PC-3 (cell line): ENCODE data around the gene HIPK2. TPM values are rescaled to one million over a fixed set of nuclear protein-coding genes. Genes with fewer than 3 reads are reported as not detected.

ENCODE experiments used
- ATAC-seq: fragments of 200-7000 bp; cut with Tn5 transposase; 2 replicates; pipeline ENCODE4 v1.9.1; 2020; ENCODE audit warnings: mild to moderate bottlenecking, moderate library complexity
- BruUV-seq: library from RNA; stranded (reverse); fragments of 400-500 nt; replicated peaks from 2 replicates; lab custom pipeline; 2021; lab: Mats Ljungman, UMichigan
- CTCF ChIA-PET: fragments of 300-600 bp; sonication (Branson Sonifier 250); formaldehyde crosslinking; loops from one replicate; lab custom pipeline; 2022; ENCODE audit warnings: antibody characterized with exemption; lab: Charles Lee
- POLR2A ChIA-PET: fragments of 300-600 bp; sonication (Branson Sonifier 250); formaldehyde crosslinking; loops from one replicate; lab custom pipeline; 2022; ENCODE audit warnings: antibody characterized with exemption; ENCODE audit not compliant: unreplicated experiment; lab: Charles Lee
- DNase-seq: peaks from one replicate; pipeline ENCODE4 v3.0.0-alpha.2; 2015
- H2AFZ ChIP-seq: fragments of 300-600 bp; sonication (generic); 2 replicates; pipeline ENCODE4 v1.6.0; 2016; ENCODE audit warnings: antibody characterized with exemption, low read length
- H3F3A ChIP-seq: fragments of 300-600 bp; sonication (generic); one replicate; pipeline ENCODE4 v1.6.0; 2017; ENCODE audit warnings: antibody characterized with exemption, low read length, control low read depth, mild to moderate bottlenecking; ENCODE audit not compliant: unreplicated experiment
- H3K27ac ChIP-seq: fragments of 300-600 bp; sonication (generic); 2 replicates; pipeline ENCODE4 v1.5.1; 2016; ENCODE audit warnings: mild to moderate bottlenecking, low read length
- H3K27me3 ChIP-seq: fragments of 300-600 bp; sonication (generic); 2 replicates; pipeline ENCODE4 v1.6.1; 2016; ENCODE audit warnings: low read length, mixed read lengths
- H3K36me3 ChIP-seq: fragments of 300-600 bp; sonication (generic); 2 replicates; pipeline ENCODE4 v1.6.1; 2016; ENCODE audit warnings: low read depth, mixed run types, low read length, mixed read lengths
- H3K4me1 ChIP-seq: fragments of 300-600 bp; sonication (generic); 2 replicates; pipeline ENCODE4 v1.5.1; 2016; ENCODE audit warnings: low read length; ENCODE audit not compliant: insufficient read depth
- H3K4me2 ChIP-seq: fragments of 300-600 bp; sonication (generic); 2 replicates; pipeline ENCODE4 v1.6.0; 2016; ENCODE audit warnings: low read length
- H3K4me3 ChIP-seq: fragments of 300-600 bp; sonication (generic); 2 replicates; pipeline ENCODE4 v1.5.1; 2016; ENCODE audit warnings: mild to moderate bottlenecking, low read length, mixed read lengths
- H3K79me2 ChIP-seq: fragments of 300-600 bp; sonication (generic); 2 replicates; pipeline ENCODE4 v1.6.1; 2017; ENCODE audit warnings: low read length, mixed read lengths
- H3K9ac ChIP-seq: fragments of 300-600 bp; sonication (generic); 2 replicates; pipeline ENCODE4 v1.6.0; 2016; ENCODE audit warnings: mild to moderate bottlenecking, low read length
- H3K9me2 ChIP-seq: fragments of 300-600 bp; sonication (generic); replicated peaks from 2 replicates; pipeline ENCODE4 v1.6.1; 2016; ENCODE audit warnings: mixed run types, low read length, mixed read lengths
- H3K9me3 ChIP-seq: fragments of 300-600 bp; sonication (generic); 2 replicates; pipeline ENCODE4 v1.6.1; 2016; ENCODE audit warnings: low read length, mixed read lengths
- H4K20me1 ChIP-seq: fragments of 300-600 bp; sonication (generic); 2 replicates; pipeline ENCODE4 v1.6.1; 2016; ENCODE audit warnings: low read length, mixed read lengths
- EZH2 ChIP-seq: fragments of 300-600 bp; sonication (generic); IDR thresholded peaks from one replicate; pipeline ENCODE4 v1.6.1; 2017; ENCODE audit warnings: antibody characterized with exemption, mild to moderate bottlenecking, low read length; ENCODE audit not compliant: unreplicated experiment
- EZH2phosphoT487 ChIP-seq: fragments of 300-600 bp; sonication (generic); IDR thresholded peaks from 2 replicates; pipeline ENCODE4 v1.6.1; 2018; ENCODE audit warnings: mild to moderate bottlenecking, antibody characterized with exemption, low read length, borderline replicate concordance
- intact Hi-C: fragments of 100-400 bp; cut with micrococcal nuclease; formaldehyde crosslinking; loops from 2 replicates; pipeline ENCODE4 v1.9.0; 2023
- total RNA-seq: library from RNA; depleted of rRNA; stranded (reverse); fragments of >200 nt; gene quantifications from 2 replicates; pipeline ENCODE4 v1.2.3, GENCODE V29; 2014
- TF ChIP-seq, protein P1 (sequence below): fragments of 300-600 bp; sonication (generic); conservative IDR thresholded peaks from 2 replicates; pipeline ENCODE4 v1.5.1; 2017; ENCODE audit warnings: antibody characterized with exemption, low read depth, mild to moderate bottlenecking, low read length

Gene HIPK2
- total RNA-seq, 1 experiment from 2014 or later: 38.1 TPM

DNA sequence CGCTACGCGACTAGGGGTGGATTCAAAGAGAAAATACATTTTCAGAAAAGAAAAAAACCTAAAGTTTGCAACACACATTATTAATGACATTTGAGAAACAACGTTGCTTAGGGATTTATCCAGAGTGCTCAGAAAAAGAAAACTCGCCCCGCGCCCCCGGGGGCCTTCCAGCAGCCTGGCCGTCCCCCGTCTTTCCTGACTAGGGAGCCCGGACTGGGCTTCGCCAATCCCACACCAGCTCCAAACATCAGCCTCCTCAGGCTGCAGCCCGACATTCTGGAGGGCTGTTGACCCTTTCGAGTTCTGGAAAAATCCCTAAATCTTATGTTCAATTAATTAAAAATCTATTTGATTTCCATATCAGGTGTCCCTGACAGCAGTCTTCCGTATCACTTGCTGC lies 205.7 kb downstream of the HIPK2 start:
- Histone ChIP-seq H3K27me3 (no peaks in the 10 kb centered on the region), H2AFZ (no peak overlapping the region), H3F3A (no peaks in the 10 kb centered on the region), H3K4me1 (no peaks in the 10 kb centered on the region), H3K36me3 (peaks cover 16% of the 10 kb centered on the region; the same call in 1 of the 2 replicates), H3K79me2 (no peaks in the 10 kb centered on the region), H3K27ac (no peak overlapping the region), H3K4me3 (no peak overlapping the region), H3K9ac (no peak overlapping the region), H3K4me2 (no peak overlapping the region), H4K20me1 (no peaks in the 10 kb centered on the region), H3K9me2 (no peaks in the 10 kb centered on the region), H3K9me3 (no peaks in the 10 kb centered on the region)
- intact Hi-C loops: no loop called here
- TF ChIP-seq EZH2 (no peak), EZH2phosphoT487 (no peak)
- TF ChIP-seq, protein P1, sequence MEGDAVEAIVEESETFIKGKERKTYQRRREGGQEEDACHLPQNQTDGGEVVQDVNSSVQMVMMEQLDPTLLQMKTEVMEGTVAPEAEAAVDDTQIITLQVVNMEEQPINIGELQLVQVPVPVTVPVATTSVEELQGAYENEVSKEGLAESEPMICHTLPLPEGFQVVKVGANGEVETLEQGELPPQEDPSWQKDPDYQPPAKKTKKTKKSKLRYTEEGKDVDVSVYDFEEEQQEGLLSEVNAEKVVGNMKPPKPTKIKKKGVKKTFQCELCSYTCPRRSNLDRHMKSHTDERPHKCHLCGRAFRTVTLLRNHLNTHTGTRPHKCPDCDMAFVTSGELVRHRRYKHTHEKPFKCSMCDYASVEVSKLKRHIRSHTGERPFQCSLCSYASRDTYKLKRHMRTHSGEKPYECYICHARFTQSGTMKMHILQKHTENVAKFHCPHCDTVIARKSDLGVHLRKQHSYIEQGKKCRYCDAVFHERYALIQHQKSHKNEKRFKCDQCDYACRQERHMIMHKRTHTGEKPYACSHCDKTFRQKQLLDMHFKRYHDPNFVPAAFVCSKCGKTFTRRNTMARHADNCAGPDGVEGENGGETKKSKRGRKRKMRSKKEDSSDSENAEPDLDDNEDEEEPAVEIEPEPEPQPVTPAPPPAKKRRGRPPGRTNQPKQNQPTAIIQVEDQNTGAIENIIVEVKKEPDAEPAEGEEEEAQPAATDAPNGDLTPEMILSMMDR: no peak
- ATAC-seq (no peak), DNase-seq (no peak)
- BruUV-seq: no TSS peak
- ChIA-PET POLR2A (no interaction called here), CTCF (no interaction called here)

DNA sequence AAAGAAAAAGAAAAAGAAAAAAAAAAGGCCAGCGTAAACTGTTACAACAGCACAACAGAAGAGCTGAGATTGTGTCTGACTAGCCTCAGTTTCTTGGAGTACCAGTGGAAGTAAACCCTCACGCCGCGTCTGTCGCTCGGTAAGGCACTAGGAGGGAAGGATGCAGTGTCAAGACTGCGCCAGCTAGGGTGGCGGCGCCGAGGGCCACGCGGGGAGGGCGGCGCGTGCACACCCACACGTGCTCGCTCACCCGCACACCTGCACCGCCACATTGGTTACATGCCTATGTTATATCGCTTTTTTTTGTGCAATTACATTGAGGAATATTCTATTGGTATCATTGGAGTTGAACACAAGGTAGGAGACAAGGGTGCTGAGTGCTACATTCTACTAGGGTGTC lies 206.1 kb downstream of the HIPK2 start:
- H3K36me3 ChIP-seq: peaks cover 16% of the 10 kb centered on the region; the same call in 1 of the 2 replicates
- TF ChIP-seq EZH2phosphoT487 (no peak), EZH2 (no peak)
- TF ChIP-seq, protein P1: no peak
- ATAC-seq (no peak), DNase-seq (no peak)
- H3F3A ChIP-seq: no peaks in the 10 kb centered on the region
- BruUV-seq: no TSS peak
- intact Hi-C loops: no loop called here
- no peak overlapping the region for H3K9ac ChIP-seq
- no peak overlapping the region for H3K4me2 ChIP-seq
- no peak overlapping the region for H3K27ac ChIP-seq
- H3K79me2 ChIP-seq: no peaks in the 10 kb centered on the region
- no peaks in the 10 kb centered on the region for H3K27me3 ChIP-seq
- H3K4me3 ChIP-seq: no peak overlapping the region
- ChIA-PET CTCF (no interaction called here), POLR2A (no interaction called here)
- H2AFZ ChIP-seq: no peak overlapping the region
- H3K9me2 ChIP-seq: no peaks in the 10 kb centered on the region
- H3K4me1 ChIP-seq: no peaks in the 10 kb centered on the region
- H4K20me1 ChIP-seq: no peaks in the 10 kb centered on the region
- no peaks in the 10 kb centered on the region for H3K9me3 ChIP-seq

DNA sequence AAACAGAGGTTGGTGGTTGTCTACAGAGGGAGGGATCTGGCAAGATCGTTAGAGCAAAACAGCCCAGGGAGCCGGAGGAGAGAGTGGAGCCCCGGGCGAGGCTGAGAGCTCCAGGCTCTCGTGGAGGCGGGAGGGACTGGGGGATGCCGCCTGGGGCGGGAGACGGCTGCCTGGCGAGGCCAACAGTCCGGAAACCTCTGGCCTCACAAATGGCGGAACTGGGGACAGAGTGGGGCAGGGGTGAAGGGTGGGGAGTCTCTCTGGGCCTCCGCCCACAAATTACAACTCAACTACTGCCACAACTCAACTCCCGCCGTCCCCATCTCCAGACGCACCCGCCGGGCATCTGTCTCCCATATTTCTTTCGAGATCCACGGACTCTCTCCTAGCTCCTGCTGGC lies 206.6 kb downstream of the HIPK2 start:
- ATAC-seq (no peak), DNase-seq (no peak)
- H3K9me2 ChIP-seq: no peaks in the 10 kb centered on the region
- 0 out of 2 replicates have a peak, but pooled peaks cover under 1% of the 10 kb centered on the region for H4K20me1 ChIP-seq
- H3K4me3 ChIP-seq: no peak overlapping the region
- no peak overlapping the region for H3K9ac ChIP-seq
- no peak overlapping the region for H3K27ac ChIP-seq
- H2AFZ ChIP-seq: no peak overlapping the region
- ChIA-PET CTCF (no interaction called here), POLR2A (no interaction called here)
- no peaks in the 10 kb centered on the region for H3K27me3 ChIP-seq
- no peaks in the 10 kb centered on the region for H3K79me2 ChIP-seq
- no peaks in the 10 kb centered on the region for H3K9me3 ChIP-seq
- no TSS peak for BruUV-seq
- TF ChIP-seq EZH2: no peak
- TF ChIP-seq, protein P1: no peak
- no peak for TF ChIP-seq EZH2phosphoT487
- H3K4me2 ChIP-seq: no peak overlapping the region
- H3F3A ChIP-seq: no peaks in the 10 kb centered on the region
- intact Hi-C loops: no loop called here
- no peaks in the 10 kb centered on the region for H3K4me1 ChIP-seq
- H3K36me3 ChIP-seq: peaks cover 15% of the 10 kb centered on the region; the same call in 1 of the 2 replicates
